MCF 10A (cell line): ENCODE data around the gene POU3F1. TPM values are rescaled to one million over a fixed set of nuclear protein-coding genes. Genes with fewer than 3 reads are reported as not detected.

ENCODE experiments used
- BruUV-seq: library from RNA; stranded (reverse); fragments of 400-500 nt; replicated peaks from 2 replicates; lab custom pipeline; 2021; lab: Mats Ljungman, UMichigan
- CTCF ChIA-PET: fragments of 300-600 bp; sonication (Branson Sonifier 250); formaldehyde crosslinking; extraction: SDS; loops from one replicate; lab custom pipeline; 2021; ENCODE audit warnings: antibody characterized with exemption, inconsistent platforms; lab: Yijun Ruan, JAX
- POLR2A ChIA-PET: fragments of 300-600, 350-650 bp; sonication (Branson Sonifier 250); formaldehyde crosslinking; extraction: SDS; loops from one replicate; lab custom pipeline; 2020; ENCODE audit warnings: antibody characterized with exemption, inconsistent platforms; lab: Yijun Ruan, JAX
- DNase-seq: peaks from one replicate; pipeline ENCODE4 v3.0.0-alpha.2; 2018; ENCODE audit not compliant: unreplicated experiment
- H3K27ac Mint-ChIP-seq: one replicate; pipeline ENCODE4 v1.8.0; 2022; ENCODE audit warnings: mild to moderate bottlenecking, low read depth, mixed read lengths; ENCODE audit not compliant: unreplicated experiment
- H3K27me3 Mint-ChIP-seq: one replicate; pipeline ENCODE4 v1.8.0; 2022; ENCODE audit warnings: mixed read lengths; ENCODE audit not compliant: insufficient read depth, unreplicated experiment
- H3K36me3 Mint-ChIP-seq: one replicate; pipeline ENCODE4 v1.8.0; 2022; ENCODE audit warnings: mild to moderate bottlenecking, moderate library complexity, mixed read lengths; ENCODE audit not compliant: insufficient read depth, unreplicated experiment
- H3K4me1 Mint-ChIP-seq: one replicate; pipeline ENCODE4 v1.8.0; 2022; ENCODE audit warnings: mixed read lengths; ENCODE audit not compliant: insufficient read depth, unreplicated experiment
- H3K4me3 Mint-ChIP-seq: one replicate; pipeline ENCODE4 v1.8.0; 2022; ENCODE audit warnings: mild to moderate bottlenecking, moderate library complexity, mixed read lengths; ENCODE audit not compliant: unreplicated experiment
- H3K9me3 Mint-ChIP-seq: one replicate; pipeline ENCODE4 v1.8.0; 2022; ENCODE audit warnings: mixed read lengths; ENCODE audit not compliant: unreplicated experiment
- CTCF ChIP-seq: fragments of 200-600 bp; IDR thresholded peaks from one replicate; pipeline ENCODE4 v1.8.0; 2022; ENCODE audit warnings: antibody characterized with exemption, mild to moderate bottlenecking; ENCODE audit not compliant: unreplicated experiment
- intact Hi-C: fragments of 100-400 bp; cut with micrococcal nuclease; formaldehyde crosslinking; loops from 2 replicates; pipeline ENCODE4 v1.14.1; 2022
- total RNA-seq: library from RNA; stranded (reverse); gene quantifications from 2 replicates; pipeline ENCODE4 v1.2.3, GENCODE V29; 2022

Gene POU3F1
- total RNA-seq, 1 experiment from 2014 or later = 0.14 TPM

- no peak for TF ChIP-seq CTCF
- Mint-ChIP-seq H3K4me1 (no peaks in the 10 kb centered on the region), H3K36me3 (no peaks in the 10 kb centered on the region), H3K4me3 (no peak overlapping the region), H3K9me3 (no peaks in the 10 kb centered on the region), H3K27ac (no peak overlapping the region), H3K27me3 (peaks cover 20% of the 10 kb centered on the region)
- BruUV-seq = no TSS peak
- intact Hi-C loops = no loop called here
- CTCF ChIA-PET = no interaction called here
- no peak for DNase-seq
- POLR2A ChIA-PET = no interaction called here
These were observed 47.3 kb upstream of the POU3F1 start for GRCh38 chr1:38093569-38094520.

DNA sequence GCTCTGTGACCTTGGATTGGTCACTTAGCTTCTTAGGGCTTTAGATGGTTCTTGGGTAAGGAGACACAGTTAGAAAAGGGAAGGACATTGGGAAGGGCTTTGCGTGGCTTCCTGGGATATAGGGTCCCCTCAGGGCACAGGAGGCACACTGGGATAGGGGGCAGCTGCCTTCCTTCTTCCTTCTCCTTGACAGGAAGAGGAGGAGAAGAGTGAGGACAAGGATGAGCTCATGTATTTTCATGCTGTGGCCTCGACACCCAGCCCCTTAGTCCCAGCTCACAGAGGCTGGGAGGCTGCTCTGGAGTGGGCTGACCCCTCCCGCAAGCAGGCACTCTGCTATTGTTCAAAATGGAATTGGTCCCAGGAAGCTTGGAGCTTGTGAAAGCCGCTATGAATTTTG, 45.7 kb upstream of the POU3F1 start:
- intact Hi-C loops = no loop called here
- H3K27me3 Mint-ChIP-seq = peaks cover 20% of the 10 kb centered on the region
- TF ChIP-seq CTCF = no peak
- POLR2A ChIA-PET = no interaction called here
- H3K9me3 Mint-ChIP-seq = no peaks in the 10 kb centered on the region
- H3K4me3 Mint-ChIP-seq = no peak overlapping the region
- no peaks in the 10 kb centered on the region for H3K36me3 Mint-ChIP-seq
- CTCF ChIA-PET = interaction anchor here (0.9 to 1.5 kb wide), 2 partner anchors 13 to 60 kb away, joined by 4 read pairs; no protein-coding TSS in a partner anchor
- H3K4me1 Mint-ChIP-seq = no peaks in the 10 kb centered on the region
- BruUV-seq = no TSS peak
- H3K27ac Mint-ChIP-seq = no peak overlapping the region
- no peak for DNase-seq

DNA sequence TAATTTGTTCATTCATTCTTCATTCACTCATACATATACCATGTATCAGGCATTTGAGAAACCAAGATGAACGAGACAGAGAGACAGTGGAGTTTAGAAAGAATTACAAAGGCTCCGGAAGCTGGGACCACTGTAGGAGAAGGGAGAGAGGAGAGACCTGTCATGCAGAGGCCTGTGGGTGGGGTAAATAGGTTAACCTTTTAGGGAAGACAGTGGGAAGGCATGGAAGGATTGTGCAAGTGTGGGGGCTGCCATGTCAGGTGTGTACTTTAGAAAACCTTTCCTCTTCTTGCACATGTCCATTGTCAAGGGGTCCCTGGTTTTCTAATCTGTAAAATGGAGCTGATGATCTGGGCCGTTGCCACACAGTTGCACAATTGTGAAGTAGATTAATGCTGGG, 44.2 kb upstream of the POU3F1 start:
- POLR2A ChIA-PET = interaction anchor here (1.0 kb wide), 1 partner anchor 9 kb away, joined by 3 read pairs; no protein-coding TSS in a partner anchor
- Mint-ChIP-seq H3K36me3 (no peaks in the 10 kb centered on the region), H3K4me3 (no peak overlapping the region), H3K27ac (no peak overlapping the region), H3K27me3 (peaks cover 20% of the 10 kb centered on the region), H3K9me3 (no peaks in the 10 kb centered on the region), H3K4me1 (no peaks in the 10 kb centered on the region)
- BruUV-seq = no TSS peak
- CTCF ChIA-PET = interaction anchor here (0.5 to 0.9 kb wide), 4 partner anchors 28 to 783 kb away, joined by 3 read pairs; no protein-coding TSS in a partner anchor
- intact Hi-C loops = no loop called here
- TF ChIP-seq CTCF = no peak
- no peak for DNase-seq

DNA sequence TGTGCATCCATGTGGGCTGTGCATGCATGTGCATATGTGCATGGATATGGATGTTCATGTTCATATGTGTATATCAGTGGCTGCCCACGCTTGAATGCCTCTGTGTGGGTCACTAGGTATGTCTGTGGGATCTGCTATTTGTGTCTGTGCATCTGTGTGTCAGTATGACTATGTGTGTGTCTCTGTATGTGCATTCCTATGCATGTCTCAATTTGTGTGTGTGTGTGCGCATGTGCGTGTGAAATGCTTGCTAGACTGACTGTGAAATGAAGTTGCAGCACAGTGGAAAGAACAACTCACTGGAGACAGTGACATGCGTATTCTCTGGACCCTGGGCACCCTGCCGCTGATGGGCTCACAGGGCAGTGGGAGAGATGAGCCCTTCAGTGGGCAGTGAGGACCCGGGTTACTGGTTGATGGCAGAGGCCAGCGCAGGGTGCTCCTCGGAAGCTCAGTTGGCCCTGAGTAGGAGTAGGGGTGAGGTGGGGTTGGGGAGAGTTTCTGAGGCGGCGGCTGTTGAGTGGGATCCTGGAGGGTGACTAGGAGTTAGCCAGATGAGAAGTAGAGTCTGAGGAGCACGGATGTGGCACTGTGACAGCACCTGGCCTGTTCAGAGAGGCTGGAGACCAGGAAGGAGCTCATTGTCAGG, 43.2 kb upstream of the POU3F1 start:
- Mint-ChIP-seq H3K27me3 (peaks cover 20% of the 10 kb centered on the region), H3K4me1 (no peaks in the 10 kb centered on the region), H3K27ac (no peak overlapping the region), H3K36me3 (no peaks in the 10 kb centered on the region), H3K4me3 (no peak overlapping the region), H3K9me3 (no peaks in the 10 kb centered on the region)
- BruUV-seq = no TSS peak
- DNase-seq = no peak
- ChIA-PET CTCF (interaction anchor here (0.5 to 0.9 kb wide), 3 partner anchors 63 to 783 kb away, joined by 3 read pairs; no protein-coding TSS in a partner anchor), POLR2A (no interaction called here)
- TF ChIP-seq CTCF = no peak
- intact Hi-C loops = no loop called here
